ENCODE results near the gene MAST1. TPM values are rescaled to one million over a fixed set of nuclear protein-coding genes. Genes with fewer than 3 reads are reported as not detected.

MAST1 gene
- polyA plus RNA-seq, 2 of the 4 experiments (the other 2 are of a cell fraction), result 1.4 to 2.2 TPM

DNA sequence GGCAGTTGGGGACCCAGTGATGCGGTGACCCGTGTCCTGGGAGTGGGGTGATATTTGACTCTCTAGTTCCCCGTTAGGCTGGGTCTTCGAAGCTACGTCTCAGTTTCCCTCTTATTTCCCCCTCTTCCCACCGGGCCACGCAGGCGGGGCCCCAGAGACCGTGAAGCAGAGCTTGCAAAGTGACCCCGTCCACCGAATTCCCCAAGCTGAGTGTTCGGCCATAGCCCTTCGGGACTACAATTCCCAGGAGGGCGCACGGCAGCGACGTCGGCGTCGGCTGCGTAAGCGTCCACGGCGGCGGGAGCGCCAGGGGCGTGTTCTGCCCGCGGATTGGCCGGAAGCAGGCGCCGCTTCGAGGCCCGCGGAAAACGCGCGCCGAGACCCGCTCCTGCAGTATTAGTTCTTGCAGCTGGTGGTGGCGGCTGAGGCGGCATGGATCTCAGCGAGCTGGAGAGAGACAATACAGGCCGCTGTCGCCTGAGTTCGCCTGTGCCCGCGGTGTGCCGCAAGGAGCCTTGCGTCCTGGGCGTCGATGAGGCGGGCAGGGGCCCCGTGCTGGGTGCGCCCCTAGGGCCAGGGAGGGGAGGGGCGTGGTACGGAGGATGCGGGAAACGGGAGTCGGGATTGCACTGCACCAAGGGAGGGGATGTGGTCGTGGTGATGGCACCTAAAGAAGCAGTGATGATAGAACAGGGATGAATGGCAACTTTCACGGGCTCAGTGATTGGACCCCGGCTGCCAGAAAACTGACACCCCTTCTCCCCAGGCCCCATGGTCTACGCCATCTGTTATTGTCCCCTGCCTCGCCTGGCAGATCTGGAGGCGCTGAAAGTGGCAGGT, 31.9 kb upstream of the MAST1 start, which contains the start of gene RNASEH2A:
Gene RNASEH2A (plus strand): TSS at position 343 of the 840 bp plus-strand sequence. CDS start 90 bp downstream, at position 433.
- peak within 1 kb of the TSS; percentile 100 for H3K4me2 ChIP-seq
- FAIRE-seq (no peak), ATAC-seq (peak; percentile 97 to 99), DNase-seq (ENCODE audit: low read depth in 1 of 2, low spot score in 1 of 2) (peak; percentile 81 to 86)
- WGBS (ENCODE audit: missing lambda C conversion rate), result 9% methylated on average over 34 of the region's 66 CpGs
- peak within 1 kb of the TSS; percentile 84 to 86 for H3K27ac ChIP-seq
- ChIA-PET CTCF (interaction anchor here (0.6 to 17.4 kb wide), 8 partner anchors 9 to 40 kb away, joined by 3 to 901 read pairs (median 4); partner anchors contain the start of gene HOOK2), POLR2A (interaction anchor here (0.9 to 1.2 kb wide), 2 partner anchors 15 to 46 kb away, joined by 4 to 8 read pairs; partner anchors contain the start of gene JUNB)
- H3K9me3 ChIP-seq, result no peaks in the 10 kb centered on the region
- peak within 1 kb of the TSS; percentile 78 for H3K4me3 ChIP-seq
- H3K4me1 ChIP-seq, result no peaks in the 10 kb centered on the region
- TF ChIP-seq, protein P1, sequence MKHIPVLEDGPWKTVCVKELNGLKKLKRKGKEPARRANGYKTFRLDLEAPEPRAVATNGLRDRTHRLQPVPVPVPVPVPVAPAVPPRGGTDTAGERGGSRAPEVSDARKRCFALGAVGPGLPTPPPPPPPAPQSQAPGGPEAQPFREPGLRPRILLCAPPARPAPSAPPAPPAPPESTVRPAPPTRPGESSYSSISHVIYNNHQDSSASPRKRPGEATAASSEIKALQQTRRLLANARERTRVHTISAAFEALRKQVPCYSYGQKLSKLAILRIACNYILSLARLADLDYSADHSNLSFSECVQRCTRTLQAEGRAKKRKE (CRISPR knock-in tag; IDR thresholded peaks at IDR 0.05; ENCODE audit: low read depth), result no peak
- no peak for TF ChIP-seq GATA3 (IDR thresholded peaks at IDR 0.05; ENCODE audit: borderline replicate concordance)
- TF ChIP-seq EHF (CRISPR knock-in tag; IDR thresholded peaks at IDR 0.05), result 0 out of 2 replicates have a peak, but pooled peaks have one; percentile 65
- no peak for TF ChIP-seq ESRRA (IDR thresholded peaks at IDR 0.05; ENCODE audit: borderline replicate concordance, low read length)
- no peak for TF ChIP-seq FOXS1 (CRISPR knock-in tag; IDR thresholded peaks at IDR 0.05)
- TF ChIP-seq, protein P2, sequence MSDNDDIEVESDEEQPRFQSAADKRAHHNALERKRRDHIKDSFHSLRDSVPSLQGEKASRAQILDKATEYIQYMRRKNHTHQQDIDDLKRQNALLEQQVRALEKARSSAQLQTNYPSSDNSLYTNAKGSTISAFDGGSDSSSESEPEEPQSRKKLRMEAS (IDR thresholded peaks at IDR 0.05), result peak; percentile 94
- TF ChIP-seq, protein P3, sequence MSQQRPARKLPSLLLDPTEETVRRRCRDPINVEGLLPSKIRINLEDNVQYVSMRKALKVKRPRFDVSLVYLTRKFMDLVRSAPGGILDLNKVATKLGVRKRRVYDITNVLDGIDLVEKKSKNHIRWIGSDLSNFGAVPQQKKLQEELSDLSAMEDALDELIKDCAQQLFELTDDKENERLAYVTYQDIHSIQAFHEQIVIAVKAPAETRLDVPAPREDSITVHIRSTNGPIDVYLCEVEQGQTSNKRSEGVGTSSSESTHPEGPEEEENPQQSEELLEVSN (IDR thresholded peaks at IDR 0.05; ENCODE audit: borderline replicate concordance, low read depth), result peak; percentile 96
- TF ChIP-seq EP300 (IDR thresholded peaks at IDR 0.05), result no peak
- TF ChIP-seq, protein P4, sequence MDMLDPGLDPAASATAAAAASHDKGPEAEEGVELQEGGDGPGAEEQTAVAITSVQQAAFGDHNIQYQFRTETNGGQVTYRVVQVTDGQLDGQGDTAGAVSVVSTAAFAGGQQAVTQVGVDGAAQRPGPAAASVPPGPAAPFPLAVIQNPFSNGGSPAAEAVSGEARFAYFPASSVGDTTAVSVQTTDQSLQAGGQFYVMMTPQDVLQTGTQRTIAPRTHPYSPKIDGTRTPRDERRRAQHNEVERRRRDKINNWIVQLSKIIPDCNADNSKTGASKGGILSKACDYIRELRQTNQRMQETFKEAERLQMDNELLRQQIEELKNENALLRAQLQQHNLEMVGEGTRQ (IDR thresholded peaks at IDR 0.05), result no peak
- no peak for TF ChIP-seq RAD21 (conservative IDR thresholded peaks at IDR 0.05 in 1 of 2, IDR thresholded peaks at IDR 0.05 in 1 of 2)
- no peak for TF ChIP-seq KDM5A (IDR thresholded peaks at IDR 0.05)
- TF ChIP-seq SMC3 (IDR thresholded peaks at IDR 0.05), result no peak
- TF ChIP-seq POLR2A (IDR thresholded peaks at IDR 0.05; ENCODE audit: low read length), result peak; percentile 42
- TF ChIP-seq NPAS2 (CRISPR knock-in tag; IDR thresholded peaks at IDR 0.05; ENCODE audit: borderline replicate concordance), result no peak
- no peak for TF ChIP-seq BHLHE40 (IDR thresholded peaks at IDR 0.05; ENCODE audit: low read depth, low read length)
- no peak for TF ChIP-seq FOSB (CRISPR knock-in tag; IDR thresholded peaks at IDR 0.05)
- TF ChIP-seq ZC3H11A (IDR thresholded peaks at IDR 0.05), result no peak
- no peak for TF ChIP-seq TFCP2L1 (CRISPR knock-in tag; IDR thresholded peaks at IDR 0.05)
- no peak for TF ChIP-seq KDM1A (IDR thresholded peaks at IDR 0.05; ENCODE audit: low read depth)
- TF ChIP-seq NR3C1 (IDR thresholded peaks at IDR 0.05), result no peak
- peak; percentile 35; the same call in 1 of the 2 replicates for TF ChIP-seq PHF8 (IDR thresholded peaks at IDR 0.05; ENCODE audit: borderline replicate concordance, low read depth)
- TF ChIP-seq HOXB5 (CRISPR knock-in tag; IDR thresholded peaks at IDR 0.05), result no peak
- TF ChIP-seq, protein P5, sequence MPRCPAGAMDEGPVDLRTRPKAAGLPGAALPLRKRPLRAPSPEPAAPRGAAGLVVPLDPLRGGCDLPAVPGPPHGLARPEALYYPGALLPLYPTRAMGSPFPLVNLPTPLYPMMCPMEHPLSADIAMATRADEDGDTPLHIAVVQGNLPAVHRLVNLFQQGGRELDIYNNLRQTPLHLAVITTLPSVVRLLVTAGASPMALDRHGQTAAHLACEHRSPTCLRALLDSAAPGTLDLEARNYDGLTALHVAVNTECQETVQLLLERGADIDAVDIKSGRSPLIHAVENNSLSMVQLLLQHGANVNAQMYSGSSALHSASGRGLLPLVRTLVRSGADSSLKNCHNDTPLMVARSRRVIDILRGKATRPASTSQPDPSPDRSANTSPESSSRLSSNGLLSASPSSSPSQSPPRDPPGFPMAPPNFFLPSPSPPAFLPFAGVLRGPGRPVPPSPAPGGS (IDR thresholded peaks at IDR 0.05), result 0 out of 3 replicates have a peak, but pooled peaks have one; percentile 27
- no peak for TF ChIP-seq SREBF2 (IDR thresholded peaks at IDR 0.05)
- no peak for TF ChIP-seq RCOR1 (IDR thresholded peaks at IDR 0.05; ENCODE audit: low read depth, low read length)
- no peak for TF ChIP-seq RFX5 (IDR thresholded peaks at IDR 0.05)
- 0 out of 2 replicates have a peak, but pooled peaks have one; percentile 40 for TF ChIP-seq TP53 (CRISPR knock-in tag; IDR thresholded peaks at IDR 0.05)
- no peak for TF ChIP-seq RNF2 (IDR thresholded peaks at IDR 0.05; ENCODE audit: borderline replicate concordance, low read depth)
- TF ChIP-seq, protein P6, sequence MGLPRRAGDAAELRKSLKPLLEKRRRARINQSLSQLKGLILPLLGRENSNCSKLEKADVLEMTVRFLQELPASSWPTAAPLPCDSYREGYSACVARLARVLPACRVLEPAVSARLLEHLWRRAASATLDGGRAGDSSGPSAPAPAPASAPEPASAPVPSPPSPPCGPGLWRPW (IDR thresholded peaks at IDR 0.05), result no peak
- TF ChIP-seq NFE2L2 (conservative IDR thresholded peaks at IDR 0.05; ENCODE audit: low read length), result no peak
- TF ChIP-seq, protein P7, sequence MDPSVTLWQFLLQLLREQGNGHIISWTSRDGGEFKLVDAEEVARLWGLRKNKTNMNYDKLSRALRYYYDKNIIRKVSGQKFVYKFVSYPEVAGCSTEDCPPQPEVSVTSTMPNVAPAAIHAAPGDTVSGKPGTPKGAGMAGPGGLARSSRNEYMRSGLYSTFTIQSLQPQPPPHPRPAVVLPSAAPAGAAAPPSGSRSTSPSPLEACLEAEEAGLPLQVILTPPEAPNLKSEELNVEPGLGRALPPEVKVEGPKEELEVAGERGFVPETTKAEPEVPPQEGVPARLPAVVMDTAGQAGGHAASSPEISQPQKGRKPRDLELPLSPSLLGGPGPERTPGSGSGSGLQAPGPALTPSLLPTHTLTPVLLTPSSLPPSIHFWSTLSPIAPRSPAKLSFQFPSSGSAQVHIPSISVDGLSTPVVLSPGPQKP (IDR thresholded peaks at IDR 0.05; ENCODE audit: low read depth, low read length), result no peak
- no peak for TF ChIP-seq CHD4 (IDR thresholded peaks at IDR 0.05; ENCODE audit: borderline replicate concordance)
- peak in 1 of 2 experiments; percentile 55; a peak in 2 of 5 replicates for TF ChIP-seq JUN (IDR thresholded peaks at IDR 0.05)
- TF ChIP-seq HOXB13 (CRISPR knock-in tag; IDR thresholded peaks at IDR 0.05; ENCODE audit: low read depth), result peak; percentile 67; the same call in 1 of the 2 replicates
- no peak for TF ChIP-seq JUNB (IDR thresholded peaks at IDR 0.05)

Data from A549 (cell line).